Prostate gland (tissue), 2 donors: ENCODE data around the gene SANBR. TPM values are rescaled to one million over a fixed set of nuclear protein-coding genes. Genes with fewer than 3 reads are reported as not detected.

Source experiments
- DNase-seq: peaks from one replicate; pipeline ENCODE4 v3.0.0-alpha.2; 2019; ENCODE audit warnings: low spot score
- H3K27ac ChIP-seq, 2 donors: fragments of 200-600 bp; sonication (generic); 2 replicates each; pipeline ENCODE4 v1.5.1; 2017 to 2019
- H3K27me3 ChIP-seq: fragments of 200-600 bp; sonication (generic); replicated peaks from 2 replicates; pipeline ENCODE4 v1.5.1; 2019; ENCODE audit not compliant: insufficient read depth
- H3K36me3 ChIP-seq, 2 donors: fragments of 200-600 bp; sonication (generic); 1 replicate in 1 of 2; 2 replicates in 1 of 2; pipeline versions ENCODE4 v1.5.1 to v1.8.1; 2017 to 2019
- H3K4me1 ChIP-seq: fragments of 200-600 bp; sonication (generic); replicated peaks from 2 replicates; pipeline ENCODE4 v1.5.1; 2019
- H3K4me3 ChIP-seq, 2 donors: fragments of 200-600 bp; sonication (generic); 2 replicates each; pipeline ENCODE4 v1.5.1; 2017 to 2019
- H3K9me3 ChIP-seq: fragments of 200-600 bp; sonication (generic); 2 replicates; pipeline ENCODE4 v1.5.1; 2017
- POLR2A ChIP-seq: fragments of 450-650 bp; IDR thresholded peaks from one replicate; pipeline ENCODE4 v1.6.1; 2016; ENCODE audit warnings: antibody characterized with exemption, mild to moderate bottlenecking
- POLR2AphosphoS5 ChIP-seq: sonication (generic); formaldehyde crosslinking; IDR thresholded peaks from one replicate; pipeline ENCODE4 v1.6.1; 2017; ENCODE audit warnings: antibody characterized with exemption
- WGBS: methylation state at CpG from one replicate; pipeline ENCODE4 v1.1.5; 2018; 5-methylcytosine and 5-hydroxymethylcytosine counted together
- intact Hi-C: fragments of 100-400 bp; cut with DNase I; formaldehyde crosslinking; loops from one replicate; pipeline ENCODE4 v1.14.2; 2022
- total RNA-seq, 2 donors: library from RNA; depleted of rRNA; stranded (reverse); fragments of >200 nt; gene quantifications; one replicate each; pipeline ENCODE4 v1.1.0, GENCODE V29; 2016
- TF ChIP-seq, protein P1 (sequence below), 4 experiments: fragments of 200-600 bp in 2 of 4; fragments of 450-650 bp in 2 of 4; sonication (generic) in 2 of 4; IDR thresholded peaks; 1 replicate in 3 of 4; 2 replicates in 1 of 4; pipeline ENCODE4 v1.5.1; 2016 to 2019; ENCODE audit warnings: antibody characterized with exemption in 4 of 4, mild to moderate bottlenecking in 2 of 4, moderate library complexity in 2 of 4

Gene SANBR
- total RNA-seq, 2 donors from 2014 or later, result 4.8 to 7.7 TPM

DNA sequence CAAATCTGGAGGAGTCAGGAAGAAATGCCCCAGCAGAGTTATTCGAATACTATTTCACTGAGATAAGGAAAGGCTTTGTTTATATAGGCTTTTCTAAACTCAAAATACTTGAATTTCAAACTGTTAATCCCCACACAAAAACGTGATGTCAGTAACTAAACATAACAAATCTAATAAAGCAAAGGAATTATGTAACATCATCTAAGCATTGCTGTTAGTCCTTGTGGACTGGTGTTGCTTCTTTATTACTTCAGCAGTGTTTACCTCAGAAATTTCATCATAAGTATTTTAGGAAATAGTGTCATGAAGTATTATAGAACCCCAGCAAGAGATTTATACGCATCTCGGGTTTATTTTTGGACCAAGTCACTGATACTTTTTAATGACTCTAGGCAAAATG lies 19.7 kb upstream of the SANBR start:
- H3K4me1 ChIP-seq, result no peaks in the 10 kb centered on the region
- TF ChIP-seq POLR2AphosphoS5, result peak; percentile 19
- no peak for TF ChIP-seq POLR2A
- intact Hi-C loops, result no loop called here
- H3K36me3 ChIP-seq, result no peaks in the 10 kb centered on the region
- WGBS, result 36% methylated on average over 4 of the region's 4 CpGs
- DNase-seq, result no peak
- no peaks in the 10 kb centered on the region for H3K9me3 ChIP-seq
- no peak overlapping the region for H3K4me3 ChIP-seq
- peak overlapping the region; percentile 12 to 77 for H3K27ac ChIP-seq
- no peaks in the 10 kb centered on the region for H3K27me3 ChIP-seq

DNA sequence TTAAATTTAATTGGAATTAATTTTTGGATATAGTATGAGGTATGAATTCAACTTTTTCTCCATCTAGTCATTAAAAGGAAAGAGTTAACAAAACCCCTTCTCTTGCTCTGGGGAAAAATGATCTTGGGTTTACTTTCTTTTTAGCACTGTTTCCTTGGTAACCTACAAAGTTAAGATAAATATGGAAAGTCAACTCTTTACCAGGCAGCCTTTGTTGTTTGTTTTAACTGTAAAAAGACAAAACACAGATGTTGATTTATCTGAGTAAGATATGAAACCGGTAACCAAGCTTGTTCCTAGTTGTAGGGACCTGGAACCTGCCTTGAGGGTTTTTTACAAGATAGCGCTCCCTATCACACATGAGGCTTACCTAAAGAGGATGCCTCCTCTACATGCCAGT lies 10.1 kb upstream of the SANBR start:
- TF ChIP-seq, protein P1, sequence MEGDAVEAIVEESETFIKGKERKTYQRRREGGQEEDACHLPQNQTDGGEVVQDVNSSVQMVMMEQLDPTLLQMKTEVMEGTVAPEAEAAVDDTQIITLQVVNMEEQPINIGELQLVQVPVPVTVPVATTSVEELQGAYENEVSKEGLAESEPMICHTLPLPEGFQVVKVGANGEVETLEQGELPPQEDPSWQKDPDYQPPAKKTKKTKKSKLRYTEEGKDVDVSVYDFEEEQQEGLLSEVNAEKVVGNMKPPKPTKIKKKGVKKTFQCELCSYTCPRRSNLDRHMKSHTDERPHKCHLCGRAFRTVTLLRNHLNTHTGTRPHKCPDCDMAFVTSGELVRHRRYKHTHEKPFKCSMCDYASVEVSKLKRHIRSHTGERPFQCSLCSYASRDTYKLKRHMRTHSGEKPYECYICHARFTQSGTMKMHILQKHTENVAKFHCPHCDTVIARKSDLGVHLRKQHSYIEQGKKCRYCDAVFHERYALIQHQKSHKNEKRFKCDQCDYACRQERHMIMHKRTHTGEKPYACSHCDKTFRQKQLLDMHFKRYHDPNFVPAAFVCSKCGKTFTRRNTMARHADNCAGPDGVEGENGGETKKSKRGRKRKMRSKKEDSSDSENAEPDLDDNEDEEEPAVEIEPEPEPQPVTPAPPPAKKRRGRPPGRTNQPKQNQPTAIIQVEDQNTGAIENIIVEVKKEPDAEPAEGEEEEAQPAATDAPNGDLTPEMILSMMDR (IDR thresholded peaks at IDR 0.05), result no peak
- TF ChIP-seq POLR2A (no peak), POLR2AphosphoS5 (peak; percentile 48)
- H3K36me3 ChIP-seq, result no peaks in the 10 kb centered on the region
- no peaks in the 10 kb centered on the region for H3K9me3 ChIP-seq
- intact Hi-C loops, result no loop called here
- WGBS, result 36% methylated on average over 2 of the region's 2 CpGs
- no peak overlapping the region for H3K4me3 ChIP-seq
- DNase-seq, result peak; percentile 9
- H3K27me3 ChIP-seq, result no peaks in the 10 kb centered on the region
- H3K27ac ChIP-seq, result peak overlapping the region; percentile 2 to 53
- H3K4me1 ChIP-seq, result no peaks in the 10 kb centered on the region

DNA sequence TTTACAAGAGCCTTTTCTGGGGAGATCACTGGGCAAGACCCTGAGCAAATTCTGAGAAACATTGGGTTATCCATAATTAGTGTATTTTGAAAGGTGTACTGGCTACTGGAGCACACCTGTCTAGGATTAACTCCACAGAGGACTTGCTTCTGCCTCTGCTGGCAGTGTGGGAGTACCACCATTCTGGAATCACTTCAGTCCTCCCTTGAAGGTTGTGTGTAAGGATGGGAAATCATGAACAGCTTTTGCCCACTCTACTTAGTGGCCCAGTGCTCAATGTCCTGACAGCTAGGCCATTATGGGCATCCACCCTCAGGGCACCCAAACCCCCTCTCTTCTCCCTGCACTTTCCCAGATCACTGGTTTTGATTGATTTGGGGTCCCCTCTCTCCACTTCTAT lies 8.1 kb upstream of the SANBR start:
- TF ChIP-seq POLR2A (no peak), POLR2AphosphoS5 (no peak)
- TF ChIP-seq, protein P1 (IDR thresholded peaks at IDR 0.05), result no peak
- DNase-seq, result no peak

DNA sequence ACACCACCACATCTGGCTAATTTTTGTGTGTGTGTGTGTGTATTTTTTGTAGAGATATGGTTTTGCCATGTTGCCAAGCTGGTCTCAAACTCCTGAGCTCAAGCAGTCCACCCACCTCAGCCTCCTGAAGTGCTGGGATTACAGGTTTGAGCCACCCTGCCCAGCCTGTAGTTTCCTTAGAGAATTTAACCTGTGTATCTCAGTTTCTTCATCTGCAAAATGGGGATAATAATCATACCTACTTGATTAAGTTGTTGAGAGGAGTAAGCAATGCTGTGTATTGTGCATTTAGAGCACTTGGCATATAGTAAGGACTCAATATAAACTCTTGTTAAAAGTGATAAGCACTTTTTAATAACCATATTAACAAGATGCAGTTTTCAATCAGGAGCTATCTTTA lies 6.3 kb upstream of the SANBR start:
- intact Hi-C loops, result no loop called here

More for the DNA sequence above, 8.1 kb upstream of the SANBR start:
- Histone ChIP-seq H3K27ac (no peak overlapping the region), H3K4me3 (no peak overlapping the region), H3K36me3 (no peaks in the 10 kb centered on the region), H3K27me3 (no peaks in the 10 kb centered on the region), H3K4me1 (no peaks in the 10 kb centered on the region), H3K9me3 (no peaks in the 10 kb centered on the region)
- intact Hi-C loops, result no loop called here

DNA sequence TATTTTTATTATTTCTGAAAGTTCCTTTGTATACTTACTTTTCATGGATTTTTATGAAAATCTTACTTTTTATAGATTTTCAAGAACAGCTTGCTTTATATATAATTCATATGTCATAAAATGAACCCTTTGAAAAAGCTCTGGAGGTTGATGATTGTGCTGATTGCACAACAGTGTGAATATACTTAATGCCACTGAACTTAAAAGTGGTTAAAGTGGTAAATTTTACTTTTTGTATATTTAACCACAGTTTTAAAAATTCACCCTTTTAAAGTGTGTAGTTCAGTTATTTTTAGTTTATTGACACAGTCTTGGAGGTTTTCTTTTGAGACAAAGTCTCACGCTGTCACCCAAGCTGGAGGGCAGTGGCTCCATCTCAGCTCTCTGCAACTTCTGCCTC lies 8.4 kb downstream of the SANBR start:
- H3K27ac ChIP-seq, result no peak overlapping the region
- no peaks in the 10 kb centered on the region for H3K4me1 ChIP-seq
- no peaks in the 10 kb centered on the region for H3K36me3 ChIP-seq
- intact Hi-C loops, result no loop called here
- DNase-seq, result no peak
- WGBS, result 93% methylated on average over 1 of the region's 1 CpG
- no peak overlapping the region for H3K4me3 ChIP-seq
- no peaks in the 10 kb centered on the region for H3K9me3 ChIP-seq
- H3K27me3 ChIP-seq, result no peaks in the 10 kb centered on the region
- TF ChIP-seq POLR2A, result no peak
- TF ChIP-seq, protein P1 (IDR thresholded peaks at IDR 0.05), result no peak
- TF ChIP-seq POLR2AphosphoS5, result no peak

More for the DNA sequence above, 6.3 kb upstream of the SANBR start:
- H3K4me1 ChIP-seq, result no peaks in the 10 kb centered on the region
- no peak overlapping the region for H3K4me3 ChIP-seq
- no peaks in the 10 kb centered on the region for H3K27me3 ChIP-seq
- DNase-seq, result no peak
- H3K9me3 ChIP-seq, result no peaks in the 10 kb centered on the region
- TF ChIP-seq, protein P1 (IDR thresholded peaks at IDR 0.05), result no peak
- TF ChIP-seq POLR2A (no peak), POLR2AphosphoS5 (no peak)
- H3K27ac ChIP-seq, result no peak overlapping the region
- H3K36me3 ChIP-seq, result no peaks in the 10 kb centered on the region
